AG08395 (cell line): ENCODE measurements around the gene TBPL1.
"Not testable (repeated sequence)": the region's sequence is repeated elsewhere in the genome, so short reads cannot be mapped to it uniquely, and the experiment has no call there.

ENCODE experiments used
- DNase-seq: peaks from one replicate; pipeline ENCODE4 v3.0.0; 2012; ENCODE audit warnings: mixed read lengths, low spot score

Gene TBPL1

GRCh38 chr6:133952815-133953633, at the start of gene TBPL1:
TSS of gene TBPL1 (plus strand) at chr6:133953224. CDS start at chr6:133980126, 26,902 bp downstream.
- DNase-seq: peak; percentile 91

- no peak for DNase-seq
These were observed 49.2 kb upstream of the TBPL1 start for GRCh38 chr6:133903855-133904254.

GRCh38 chr6:133906050-133906449, 47.0 kb upstream of the TBPL1 start:
- DNase-seq: no peak

GRCh38 chr6:133916650-133917151, 36.3 kb upstream of the TBPL1 start:
- peak; percentile 72 for DNase-seq

GRCh38 chr6:133917781-133918180, 35.2 kb upstream of the TBPL1 start:
- no peak for DNase-seq

- no peak for DNase-seq
These were observed 34.7 kb upstream of the TBPL1 start for GRCh38 chr6:133918208-133918930.

- DNase-seq: no peak
These were observed 33.7 kb upstream of the TBPL1 start for GRCh38 chr6:133919362-133919761.

- DNase-seq: peak; percentile 79
These were observed 31.7 kb upstream of the TBPL1 start for GRCh38 chr6:133921249-133921859.

- peak; percentile 76 for DNase-seq
These were observed 29.0 kb upstream of the TBPL1 start for GRCh38 chr6:133923938-133924593.

GRCh38 chr6:133931221-133931620, 21.8 kb upstream of the TBPL1 start:
- not testable (repeated sequence) for DNase-seq

- not testable (repeated sequence) for DNase-seq
These were observed 16.7 kb upstream of the TBPL1 start for GRCh38 chr6:133936352-133936751.

GRCh38 chr6:133937909-133938308, 15.1 kb upstream of the TBPL1 start:
- DNase-seq: no peak

GRCh38 chr6:133938533-133938932, 14.5 kb upstream of the TBPL1 start:
- no peak for DNase-seq

- DNase-seq: no peak
These were observed 13.0 kb upstream of the TBPL1 start for GRCh38 chr6:133939778-133940667.

- no peak for DNase-seq
These were observed 7.9 kb upstream of the TBPL1 start for GRCh38 chr6:133945158-133945557.

GRCh38 chr6:133947302-133947900, 5.6 kb upstream of the TBPL1 start:
- DNase-seq: no peak

GRCh38 chr6:133948472-133948871, 4.6 kb upstream of the TBPL1 start:
- DNase-seq: no peak

GRCh38 chr6:133951227-133951626, 1.8 kb upstream of the TBPL1 start:
- no peak for DNase-seq

GRCh38 chr6:133951881-133952814, 876 bp upstream of the TBPL1 start:
- DNase-seq: peak; percentile 82
